ENCODE measurements around the gene EFCAB6.

EFCAB6 gene

GRCh38 chr22:43851058-43851978, 39.2 kb upstream of the EFCAB6 start:
- FAIRE-seq: no peak
- no peak for TF ChIP-seq CTCF (IDR thresholded peaks at IDR 0.05; ENCODE audit: insufficient read depth, missing control alignments)
- DNase-seq (ENCODE audit: insufficient read length, low spot score): no peak

DNA sequence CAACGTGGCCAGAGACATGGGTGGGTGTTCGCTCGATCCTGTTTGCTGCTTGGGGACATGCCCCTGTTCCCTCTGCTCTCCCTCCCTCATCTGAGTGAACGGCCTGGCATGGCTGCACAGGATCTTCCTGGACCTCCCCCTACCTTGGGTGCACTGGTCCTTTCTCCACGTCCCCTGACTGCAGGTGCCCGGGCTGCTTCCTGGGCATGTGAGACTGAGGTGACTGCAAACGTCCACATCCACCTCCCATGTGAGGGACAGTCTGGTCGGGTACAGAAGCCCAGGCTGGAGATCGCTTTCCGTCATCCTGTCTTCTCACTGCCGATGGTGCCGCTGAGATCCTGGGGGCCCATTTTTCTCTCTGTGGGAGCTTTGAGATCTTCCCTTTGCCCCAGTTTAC, 38.4 kb upstream of the EFCAB6 start:
- FAIRE-seq (no peak), DNase-seq (ENCODE audit: insufficient read length, low spot score) (no peak)
- TF ChIP-seq CTCF (IDR thresholded peaks at IDR 0.05; ENCODE audit: insufficient read depth, missing control alignments): no peak

- no peak for DNase-seq (ENCODE audit: insufficient read length, low spot score)
- TF ChIP-seq CTCF (IDR thresholded peaks at IDR 0.05; ENCODE audit: insufficient read depth, missing control alignments): no peak
- FAIRE-seq: no peak
Observed at GRCh38 chr22:43849731-43850130, 37.6 kb upstream of the EFCAB6 start.

DNA sequence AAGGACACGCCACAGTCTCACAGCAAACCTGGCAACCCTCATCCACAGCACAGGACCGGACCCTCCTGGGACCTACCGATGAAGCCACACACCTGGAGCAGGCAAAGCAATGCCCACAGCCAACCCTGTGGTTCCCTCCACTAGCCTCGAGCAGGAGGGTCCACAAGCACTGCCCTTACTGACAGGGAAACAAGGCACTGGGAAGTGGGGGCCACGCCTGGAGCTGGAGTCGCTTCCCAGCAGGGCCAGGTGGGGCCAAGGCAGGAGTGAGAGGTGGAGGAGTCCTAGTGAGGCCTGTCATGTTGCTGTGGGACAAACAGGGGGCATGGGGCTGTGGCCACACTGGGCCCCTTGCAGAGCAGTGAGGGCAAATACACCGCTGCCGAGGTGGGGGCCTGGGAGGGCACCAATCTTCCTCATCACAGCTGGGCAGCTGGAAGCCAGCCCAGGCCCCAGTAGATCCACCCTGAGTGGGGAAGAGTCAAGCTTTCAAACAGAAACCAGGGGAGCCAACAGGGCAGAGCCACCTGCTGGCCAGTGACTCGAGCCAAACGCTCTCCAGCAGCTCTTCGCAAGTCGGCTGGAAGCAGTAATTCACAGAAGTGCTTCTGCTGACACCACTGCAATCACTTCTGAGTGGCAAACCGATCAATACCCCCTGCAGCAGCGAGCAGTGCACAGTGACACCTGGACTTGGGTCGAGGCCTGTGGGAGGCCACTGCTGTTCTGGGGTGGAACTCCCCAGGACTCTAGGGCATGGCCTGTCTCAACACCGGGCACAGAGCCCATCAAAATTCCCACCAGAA, 36.5 kb upstream of the EFCAB6 start:
- no peak for DNase-seq (ENCODE audit: insufficient read length, low spot score)
- peak; percentile 31 for TF ChIP-seq CTCF (IDR thresholded peaks at IDR 0.05; ENCODE audit: insufficient read depth, missing control alignments)
- no peak for FAIRE-seq

DNA sequence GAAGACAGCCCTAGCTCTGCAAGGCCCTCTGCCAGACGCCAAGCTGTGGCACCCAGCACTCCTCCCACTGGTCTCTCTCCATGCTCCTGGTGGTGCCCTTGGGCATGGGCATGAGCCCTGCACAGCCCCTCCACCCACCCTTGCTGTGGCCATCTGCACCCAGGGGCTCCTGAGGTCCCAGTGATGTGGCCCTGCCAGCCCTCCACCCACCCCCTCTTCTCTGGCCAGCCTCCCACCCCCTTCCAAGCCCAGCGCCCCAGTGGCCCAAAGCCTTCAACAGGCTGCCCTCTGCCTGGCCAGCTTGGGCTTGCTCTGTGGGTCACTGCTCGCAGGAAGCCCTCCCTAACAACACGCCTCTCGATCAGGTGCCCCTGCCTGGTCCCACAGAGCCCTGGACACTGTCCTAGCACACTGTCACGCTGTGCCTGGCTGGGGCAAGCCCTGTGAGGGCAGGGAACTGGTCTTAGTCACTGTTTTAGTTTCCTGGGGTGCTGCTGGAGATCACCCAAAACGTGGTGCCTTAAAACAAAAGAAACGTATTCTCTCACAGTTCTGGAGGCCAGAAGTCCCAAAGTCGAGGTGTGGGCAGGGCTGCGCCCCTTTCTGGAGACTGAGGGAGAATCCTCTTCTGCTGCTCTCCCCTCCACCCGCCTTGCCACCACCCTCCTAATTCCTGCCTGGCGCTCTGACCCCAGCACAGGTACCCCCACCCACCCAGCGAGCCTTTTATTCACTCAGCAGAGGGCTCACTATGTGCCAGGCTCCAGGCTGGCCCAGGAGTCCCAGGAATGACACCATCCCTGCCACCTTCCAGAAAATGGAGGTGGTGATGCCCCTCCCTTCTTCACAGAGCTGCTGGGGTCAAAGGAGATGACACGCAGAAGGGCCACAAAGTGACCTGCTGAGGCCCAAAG, 35.5 kb upstream of the EFCAB6 start:
- no peak for TF ChIP-seq CTCF (IDR thresholded peaks at IDR 0.05; ENCODE audit: insufficient read depth, missing control alignments)
- DNase-seq (ENCODE audit: insufficient read length, low spot score): no peak
- no peak for FAIRE-seq

GRCh38 chr22:43846966-43847365, 34.9 kb upstream of the EFCAB6 start:
- DNase-seq (ENCODE audit: insufficient read length, low spot score): no peak
- no peak for TF ChIP-seq CTCF (IDR thresholded peaks at IDR 0.05; ENCODE audit: insufficient read depth, missing control alignments)
- no peak for FAIRE-seq
